GM18526 (cell line): Measurements from ENCODE around the gene CFAP46.

Experiments used
- POLR2A ChIP-seq: IDR thresholded peaks from 3 replicates; pipeline ENCODE4 v1.6.1; 2011; ENCODE audit not compliant: insufficient read length; ENCODE audit errors: extremely low read depth

CFAP46 gene

DNA sequence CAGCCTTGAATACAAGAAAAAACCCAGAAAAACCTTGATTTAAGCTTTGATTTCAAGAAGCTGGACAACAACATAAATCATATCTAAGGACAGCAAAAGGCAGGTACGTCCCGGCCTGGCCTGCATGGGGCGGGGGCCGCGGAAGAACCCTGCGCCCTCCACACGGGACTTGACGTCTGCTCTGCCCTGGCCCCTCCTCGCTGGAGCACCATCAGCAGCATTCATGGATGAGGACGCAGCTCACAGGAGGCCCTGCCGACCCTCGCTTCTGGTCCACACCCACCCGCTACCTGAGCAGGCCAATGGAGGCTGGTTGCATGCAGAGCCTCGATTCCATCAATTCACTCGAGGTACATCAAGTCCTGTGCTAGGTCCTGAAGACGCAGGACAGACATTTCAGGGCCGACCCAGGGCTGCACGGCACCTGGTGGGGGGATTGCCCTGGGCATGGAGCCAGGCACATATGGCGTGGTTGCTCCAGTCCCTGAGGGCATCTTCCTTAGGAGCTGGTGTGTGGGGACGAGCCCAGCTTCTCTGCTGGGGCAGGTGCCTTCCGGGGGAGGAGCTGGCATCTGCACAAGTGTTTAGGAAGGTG is 93.3 kb downstream of the CFAP46 start:
- TF ChIP-seq POLR2A, result no peak

GRCh38 chr10:132848291-132848701 is 94.1 kb downstream of the CFAP46 start:
- no peak for TF ChIP-seq POLR2A

DNA sequence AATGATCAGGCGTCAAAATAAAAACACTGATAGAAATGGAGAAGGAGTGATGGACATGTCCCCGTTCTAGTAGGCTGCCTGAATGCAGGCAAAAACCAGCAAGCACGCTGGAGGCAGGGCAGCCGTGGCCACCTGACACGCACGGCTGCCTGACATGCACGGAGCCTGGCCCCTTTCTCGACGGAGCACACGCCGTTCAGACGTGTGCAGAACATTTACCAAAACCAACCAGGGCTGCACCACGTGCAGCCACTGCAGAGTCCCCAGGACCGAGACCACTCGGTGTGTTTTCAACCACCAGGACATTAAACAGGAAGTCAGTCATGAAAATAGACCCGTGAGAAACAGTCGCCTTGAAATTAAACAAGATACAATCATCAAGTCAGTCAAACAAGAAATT is 94.5 kb downstream of the CFAP46 start:
- no peak for TF ChIP-seq POLR2A

- TF ChIP-seq POLR2A, result no peak
Measured at GRCh38 chr10:132847416-132847777, 95.0 kb downstream of the CFAP46 start.

GRCh38 chr10:132846631-132847415 is 95.5 kb downstream of the CFAP46 start:
- TF ChIP-seq POLR2A, result no peak

DNA sequence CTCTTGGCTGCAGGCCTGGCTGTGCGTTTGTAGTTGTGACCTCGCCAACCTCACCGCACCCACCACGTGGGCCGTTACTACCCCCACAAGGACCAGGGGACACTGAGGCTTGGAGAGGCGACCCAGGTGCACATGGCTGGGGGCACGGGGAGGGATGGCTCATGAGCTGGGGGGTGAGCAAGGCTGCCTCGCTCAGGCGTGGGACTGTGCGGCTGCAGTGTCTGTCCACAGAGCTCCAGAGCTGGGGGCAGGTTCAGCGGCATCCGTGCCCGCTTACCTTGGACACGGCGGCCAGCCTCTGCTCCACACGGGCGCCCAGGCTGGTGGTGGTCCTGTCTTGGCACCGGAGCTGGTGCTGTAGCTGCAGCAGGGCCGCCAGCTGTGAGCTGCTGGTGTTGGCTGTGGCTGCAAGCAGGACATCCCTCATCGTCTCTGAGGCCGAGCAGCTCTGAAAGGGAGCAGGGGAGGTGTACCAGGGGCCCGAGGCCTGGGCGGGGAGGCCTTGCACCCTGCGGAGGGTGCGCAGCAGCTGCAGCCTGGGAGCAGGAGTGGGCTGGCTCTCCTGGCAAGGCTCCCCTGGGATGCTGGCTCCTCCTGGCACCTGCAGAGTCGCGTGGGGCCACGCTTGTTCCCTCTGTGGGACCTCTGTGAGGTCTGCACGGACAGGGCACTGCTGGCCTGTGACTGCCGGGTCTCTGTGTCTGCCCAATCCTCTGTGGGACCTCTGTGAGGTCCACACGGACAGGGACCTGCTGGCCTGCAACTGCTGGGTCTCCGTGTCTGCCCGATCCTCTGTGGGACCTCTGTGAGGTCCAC is 96.4 kb downstream of the CFAP46 start:
- no peak for TF ChIP-seq POLR2A

DNA sequence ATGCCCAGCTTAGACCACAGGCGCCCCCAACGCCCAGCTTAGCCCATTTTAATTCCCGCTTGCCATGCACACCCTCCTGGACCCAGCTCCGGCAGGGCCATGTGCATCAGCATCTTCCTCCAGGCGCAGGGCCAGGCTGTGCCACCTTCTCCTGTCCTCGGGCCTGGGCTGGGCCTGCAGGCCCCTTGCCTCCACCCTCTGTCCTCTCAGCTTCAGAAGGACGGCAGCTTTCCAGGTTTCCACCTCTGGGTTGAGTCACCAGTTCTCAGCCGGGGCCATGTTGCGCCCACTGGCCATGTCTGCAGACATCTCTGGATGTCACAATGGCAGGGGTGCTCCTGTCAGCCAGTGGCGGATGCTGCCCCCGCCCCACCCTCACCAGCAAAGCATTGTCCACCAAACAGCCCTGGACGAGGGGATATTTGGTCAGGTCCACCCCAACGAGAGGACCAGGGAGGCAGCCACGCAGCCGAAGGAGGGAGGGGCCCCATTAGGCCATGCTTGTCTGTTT is 97.3 kb downstream of the CFAP46 start:
- TF ChIP-seq POLR2A, result no peak

GRCh38 chr10:132844069-132844809 is 98.1 kb downstream of the CFAP46 start:
- TF ChIP-seq POLR2A, result no peak

DNA sequence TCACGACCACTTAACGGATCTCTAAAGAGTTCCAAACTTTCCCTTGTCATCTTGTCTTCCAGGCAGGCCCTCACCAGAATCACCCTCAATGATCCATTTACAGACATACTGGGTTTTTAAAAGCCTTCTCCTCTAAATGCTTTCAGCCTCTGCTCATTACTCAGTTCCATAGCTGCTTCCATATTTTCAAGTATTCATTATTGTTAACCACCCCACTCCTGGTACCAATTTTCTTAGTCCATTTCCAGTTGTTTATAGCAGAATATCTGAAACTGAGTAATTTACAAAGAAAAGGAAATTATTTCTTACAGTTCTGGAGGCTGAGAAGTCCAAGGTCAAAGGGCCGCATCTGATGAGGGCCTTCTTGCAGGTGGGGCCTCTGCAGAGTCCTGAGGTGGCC is 100.0 kb downstream of the CFAP46 start:
- no peak for TF ChIP-seq POLR2A

DNA sequence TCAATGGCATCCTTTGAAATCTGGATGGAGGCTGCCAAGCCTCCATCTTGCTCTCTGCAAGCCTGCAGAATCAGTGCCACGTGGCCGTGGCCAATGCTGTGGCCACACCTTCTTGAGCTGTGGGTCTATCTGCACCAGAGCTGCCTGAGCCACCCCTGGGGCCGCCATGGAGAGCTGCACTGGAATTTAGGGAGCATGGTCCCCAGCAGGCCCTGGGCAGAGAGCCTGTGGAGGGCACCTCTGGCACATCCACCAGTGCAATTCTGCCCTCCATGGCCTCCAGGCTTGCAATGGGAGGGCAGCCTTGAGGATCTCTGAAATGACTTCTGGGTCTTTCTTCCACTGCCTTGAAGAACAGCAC is 100.8 kb downstream of the CFAP46 start:
- TF ChIP-seq POLR2A, result no peak

GRCh38 chr10:132840698-132841614 is 101.4 kb downstream of the CFAP46 start:
- TF ChIP-seq POLR2A, result no peak

DNA sequence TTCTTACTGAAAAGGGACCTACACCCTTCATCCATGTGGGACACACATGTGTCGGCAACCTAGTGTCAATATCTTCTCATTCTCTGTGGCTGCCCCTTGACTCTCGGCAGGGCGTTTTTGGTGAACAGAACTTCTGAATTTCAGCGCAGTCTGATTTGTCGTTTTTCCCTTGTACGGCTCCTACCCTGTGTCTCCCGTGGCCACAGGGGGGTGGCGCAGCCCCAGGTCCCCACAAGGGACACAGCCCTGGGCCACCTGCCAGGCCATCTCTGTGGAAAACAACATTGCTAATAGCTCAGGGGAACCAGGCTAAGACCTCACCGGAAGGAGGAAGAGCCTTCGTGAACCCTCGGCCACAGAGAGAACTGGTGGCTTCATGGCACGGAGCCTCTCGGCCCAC is 103.3 kb downstream of the CFAP46 start:
- no peak for TF ChIP-seq POLR2A

- no peak for TF ChIP-seq POLR2A
Measured at GRCh38 chr10:132838346-132838970, 103.9 kb downstream of the CFAP46 start.

DNA sequence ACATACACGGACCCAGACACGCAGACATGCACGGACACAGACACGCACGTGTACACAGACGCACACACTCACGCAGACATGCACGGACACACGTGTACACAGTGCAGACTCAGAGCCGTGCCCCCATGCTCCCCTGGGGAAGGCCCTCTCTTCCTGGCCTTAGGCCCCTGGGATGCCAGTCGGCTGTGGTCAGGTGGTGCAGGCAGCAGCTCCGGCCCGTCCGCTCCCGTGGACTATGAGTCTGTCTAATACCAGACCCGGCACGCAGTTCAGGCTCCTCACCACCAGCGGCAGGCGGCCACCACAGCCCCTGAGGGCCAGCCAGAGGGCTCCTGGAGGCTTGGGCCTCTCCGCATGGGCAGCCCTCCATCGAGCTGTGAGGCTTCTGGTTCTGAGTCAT is 104.5 kb downstream of the CFAP46 start:
- no peak for TF ChIP-seq POLR2A
